IMR-90 (cell line): ENCODE measurements around the gene RNF212B. TPM values are rescaled to one million over a fixed set of nuclear protein-coding genes. Genes with fewer than 3 reads are reported as not detected.

Source experiments
- ATAC-seq: fragments of 200-7000 bp; cut with Tn5 transposase; 2 replicates; pipeline ENCODE4 v1.9.1; 2020; ENCODE audit warnings: low read depth, mild to moderate bottlenecking, moderate library complexity
- BruUV-seq: library from RNA; stranded (reverse); fragments of 400-500 nt; replicated peaks from 2 replicates; lab custom pipeline; 2021; lab: Mats Ljungman, UMichigan
- CTCF ChIA-PET: fragments of 300-600 bp; formaldehyde crosslinking; extraction: SDS; loops from one replicate; lab custom pipeline; 2021; ENCODE audit warnings: antibody characterized with exemption; lab: Yijun Ruan, JAX
- POLR2A ChIA-PET: fragments of 300-600 bp; sonication (Branson Sonifier 250); formaldehyde crosslinking; loops from one replicate; lab custom pipeline; 2022; ENCODE audit warnings: antibody characterized with exemption; ENCODE audit not compliant: unreplicated experiment; lab: Charles Lee
- DNase-seq: peaks from one replicate; pipeline ENCODE4 v3.0.0; 2013
- H2AFZ ChIP-seq: replicated peaks from 2 replicates; pipeline ENCODE3; 2013; ENCODE audit warnings: low read length, mild to moderate bottlenecking; ENCODE audit not compliant: poor library complexity
- H2AK5ac ChIP-seq: 2 replicates; pipeline ENCODE4 v1.6.1; 2013; ENCODE audit warnings: low read depth, low read length, inconsistent platforms
- H2AK9ac ChIP-seq: replicated peaks from 2 replicates; pipeline ENCODE3; 2013; ENCODE audit warnings: mild to moderate bottlenecking, low read depth, low read length, moderate library complexity; ENCODE audit not compliant: poor library complexity
- H2BK120ac ChIP-seq: 2 replicates; pipeline ENCODE4 v1.6.1; 2013; ENCODE audit warnings: low read depth, low read length, inconsistent platforms
- H2BK15ac ChIP-seq: 3 replicates; pipeline ENCODE4 v1.6.1; 2013; ENCODE audit warnings: low read depth, low read length, inconsistent platforms
- H2BK20ac ChIP-seq: 2 replicates; pipeline ENCODE4 v1.6.1; 2013; ENCODE audit warnings: low read depth, mild to moderate bottlenecking, inconsistent platforms, low read length, moderate library complexity
- H2BK5ac ChIP-seq: 2 replicates; pipeline ENCODE4 v1.6.1; 2013; ENCODE audit warnings: mild to moderate bottlenecking, low read depth, low read length, inconsistent platforms; ENCODE audit not compliant: poor library complexity, severe bottlenecking
- H3K14ac ChIP-seq: replicated peaks from 2 replicates; pipeline ENCODE4 v1.6.1; 2013; ENCODE audit warnings: low read depth, low read length, inconsistent platforms
- H3K18ac ChIP-seq: 2 replicates; pipeline ENCODE4 v1.6.1; 2013; ENCODE audit warnings: low read depth, low read length, control low read depth
- H3K23ac ChIP-seq: 2 replicates; pipeline ENCODE4 v1.6.1; 2013; ENCODE audit warnings: low read depth, low read length, inconsistent platforms
- H3K27ac ChIP-seq: 2 replicates; pipeline ENCODE4 v1.5.1; 2013; ENCODE audit warnings: mild to moderate bottlenecking, control low read depth, low read length; ENCODE audit not compliant: insufficient read depth
- H3K27me3 ChIP-seq: 2 replicates; pipeline ENCODE4 v1.6.1; 2013; ENCODE audit warnings: low read length; ENCODE audit not compliant: control insufficient read depth, insufficient read depth
- H3K36me3 ChIP-seq: 2 replicates; pipeline ENCODE4 v1.6.1; 2013; ENCODE audit warnings: low read length, mixed read lengths; ENCODE audit not compliant: control insufficient read depth, insufficient read depth
- H3K4ac ChIP-seq: 2 replicates; pipeline ENCODE4 v1.6.1; 2013; ENCODE audit warnings: low read depth, low read length, inconsistent platforms
- H3K4me1 ChIP-seq: 2 replicates; pipeline ENCODE4 v1.6.1; 2013; ENCODE audit warnings: low read length, mixed read lengths; ENCODE audit not compliant: control insufficient read depth, insufficient read depth
- H3K4me2 ChIP-seq: 2 replicates; pipeline ENCODE4 v1.6.1; 2013; ENCODE audit warnings: low read depth, mild to moderate bottlenecking, control low read depth, low read length, moderate library complexity
- H3K4me3 ChIP-seq: 2 replicates; pipeline ENCODE4 v1.5.1; 2013; ENCODE audit warnings: low read depth, mild to moderate bottlenecking, control low read depth, low read length, moderate library complexity; ENCODE audit not compliant: insufficient read depth
- H3K56ac ChIP-seq: 2 replicates; pipeline ENCODE4 v1.6.1; 2013; ENCODE audit warnings: low read length, inconsistent platforms; ENCODE audit not compliant: insufficient read depth; ENCODE audit errors: extremely low read depth
- H3K79me1 ChIP-seq, 2 experiments: 2 replicates each; pipeline ENCODE4 v1.6.1; 2013; ENCODE audit warnings: low read length in 2 of 2, inconsistent platforms in 1 of 2, low read depth in 1 of 2
- H3K9ac ChIP-seq: 2 replicates; pipeline ENCODE4 v1.6.1; 2013; ENCODE audit warnings: low read depth, low read length, control low read depth
- H3K9me1 ChIP-seq: 2 replicates; pipeline ENCODE4 v1.6.1; 2013; ENCODE audit warnings: low read length, inconsistent platforms; ENCODE audit not compliant: insufficient read depth
- H3K9me3 ChIP-seq: 2 replicates; pipeline ENCODE4 v1.6.1; 2013; ENCODE audit warnings: low read length; ENCODE audit not compliant: control insufficient read depth, insufficient read depth
- H4K20me1 ChIP-seq: 2 replicates; pipeline ENCODE4 v1.6.1; 2013; ENCODE audit warnings: low read length, inconsistent platforms; ENCODE audit not compliant: insufficient read depth
- H4K5ac ChIP-seq: 2 replicates; pipeline ENCODE4 v1.6.1; 2013; ENCODE audit warnings: mild to moderate bottlenecking, low read depth, low read length, control low read depth
- H4K8ac ChIP-seq, 2 experiments: 2 replicates each; pipeline ENCODE4 v1.6.1; 2013; ENCODE audit warnings: low read depth in 2 of 2, low read length in 2 of 2, control low read depth in 1 of 2, inconsistent platforms in 1 of 2
- H4K91ac ChIP-seq: 2 replicates; pipeline ENCODE4 v1.6.1; 2013; ENCODE audit warnings: low read depth, low read length, inconsistent platforms; ENCODE audit not compliant: insufficient read depth
- CHD1 ChIP-seq: IDR thresholded peaks from 2 replicates; pipeline ENCODE4 v1.6.1; 2012; ENCODE audit warnings: low read depth, low read length, improper control_type of control experiment
- WGBS, 2 experiments: methylation state at CpG; one replicate each; pipeline versions ENCODE4 v1.1.5 to v1.1.7; 2013; ENCODE audit warnings: missing lambda C conversion rate in 2 of 2; ENCODE audit not compliant: insufficient read length in 1 of 2; ENCODE audit errors: extremely low coverage in 2 of 2; 5-methylcytosine and 5-hydroxymethylcytosine counted together
- dilution Hi-C: fragments of 300-500 bp; cut with HindIII; formaldehyde crosslinking; loops from one replicate; pipeline ENCODE4 v1.14.3; 2018; ENCODE audit warnings: low sequenced_read_pairs; ENCODE audit not compliant: unreplicated experiment
- in situ Hi-C: fragments of 300-500 bp; cut with MboI; formaldehyde crosslinking; loops from 3 replicates; pipeline ENCODE4 v1.14.3; 2019; ENCODE audit warnings: low sequenced_read_pairs, inconsistent platforms, mixed read lengths
- intact Hi-C: fragments of 100-400 bp; cut with micrococcal nuclease; formaldehyde crosslinking; loops from 2 replicates; pipeline ENCODE4 v1.10.0; 2022
- polyA plus RNA-seq, 3 experiments: library from polyadenylated mRNA; depleted of rRNA; stranded (reverse); fragments of >200 nt; gene quantifications; 2 replicates each; pipeline ENCODE4 v1.2.3, GENCODE V29; 2012; ENCODE audit warnings: low replicate concordance in 1 of 3
- total RNA-seq: library from RNA; depleted of rRNA; stranded (reverse); fragments of >200 nt; gene quantifications from 2 replicates; pipeline ENCODE4 v1.2.3, GENCODE V29; 2012

Gene RNF212B
- total and polyA plus RNA-seq, 2 of the 4 experiments (the other 2 are of a cell fraction) = not detected

- Histone ChIP-seq H2AFZ (no peak overlapping the region), H3K9ac (no peak overlapping the region), H2BK15ac (no peak overlapping the region), H3K79me1 (no peaks in the 10 kb centered on the region), H3K18ac (no peak overlapping the region), H3K56ac (no peak overlapping the region), H4K8ac (no peak overlapping the region), H3K4me3 (no peak overlapping the region), H2BK20ac (no peak overlapping the region), H2AK9ac (no peak overlapping the region), H2BK5ac (no peak overlapping the region), H3K14ac (no peak overlapping the region), H2BK120ac (no peak overlapping the region), H3K36me3 (no peaks in the 10 kb centered on the region), H4K5ac (no peak overlapping the region), H3K27ac (no peak overlapping the region), H3K4me2 (no peak overlapping the region), H3K4ac (no peak overlapping the region), H3K9me3 (no peaks in the 10 kb centered on the region), H4K20me1 (no peaks in the 10 kb centered on the region), H3K4me1 (no peaks in the 10 kb centered on the region), H2AK5ac (no peak overlapping the region), H4K91ac (no peak overlapping the region), H3K27me3 (peaks cover 11% of the 10 kb centered on the region), H3K9me1 (no peaks in the 10 kb centered on the region), H3K23ac (no peak overlapping the region)
- ATAC-seq = no peak
- dilution Hi-C loops (no loop called here), in situ Hi-C loops (no loop called here), intact Hi-C loops (no loop called here)
- no peak for TF ChIP-seq CHD1
- no peak for DNase-seq
- no TSS peak for BruUV-seq
- ChIA-PET CTCF (no interaction called here), POLR2A (no interaction called here)
- WGBS, 2 experiments = 8% methylated on average over 1 of the region's 4 CpGs; no CpG with 5 or more reads in 1 of the 2 experiments
Observed at GRCh38 chr14:23252420-23253333, 14.9 kb downstream of the RNF212B start.
